Measurements from ENCODE around the gene EMID1.

Gene EMID1

DNA sequence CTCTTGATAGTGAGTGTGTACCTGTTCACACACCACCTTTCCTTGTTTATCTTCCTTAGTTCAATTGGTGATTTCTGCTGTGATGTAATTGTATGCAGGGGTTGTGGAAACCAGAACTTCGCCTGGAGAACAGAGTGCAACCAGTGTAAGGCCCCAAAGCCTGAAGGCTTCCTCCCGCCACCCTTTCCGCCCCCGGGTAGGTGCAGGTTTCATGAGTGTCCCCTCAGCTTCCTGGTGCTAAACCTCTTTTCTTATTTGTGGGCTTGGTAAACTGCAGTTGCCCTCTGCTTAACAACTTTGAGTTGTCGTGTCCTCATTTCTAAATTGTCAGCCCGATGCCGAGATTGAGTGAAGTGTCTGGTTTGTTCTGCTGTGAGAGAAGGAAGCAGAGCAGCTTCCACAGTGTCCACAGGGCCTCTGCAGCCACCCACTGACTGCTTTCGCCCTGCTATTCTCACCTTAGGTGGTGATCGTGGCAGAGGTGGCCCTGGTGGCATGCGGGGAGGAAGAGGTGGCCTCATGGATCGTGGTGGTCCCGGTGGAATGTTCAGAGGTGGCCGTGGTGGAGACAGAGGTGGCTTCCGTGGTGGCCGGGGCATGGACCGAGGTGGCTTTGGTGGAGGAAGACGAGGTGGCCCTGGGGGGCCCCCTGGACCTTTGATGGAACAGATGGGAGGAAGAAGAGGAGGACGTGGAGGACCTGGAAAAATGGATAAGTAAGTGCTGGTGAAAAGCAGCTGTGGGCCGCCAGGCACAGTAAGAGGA, 93.6 kb downstream of the EMID1 start:
- TF ChIP-seq, protein P1, sequence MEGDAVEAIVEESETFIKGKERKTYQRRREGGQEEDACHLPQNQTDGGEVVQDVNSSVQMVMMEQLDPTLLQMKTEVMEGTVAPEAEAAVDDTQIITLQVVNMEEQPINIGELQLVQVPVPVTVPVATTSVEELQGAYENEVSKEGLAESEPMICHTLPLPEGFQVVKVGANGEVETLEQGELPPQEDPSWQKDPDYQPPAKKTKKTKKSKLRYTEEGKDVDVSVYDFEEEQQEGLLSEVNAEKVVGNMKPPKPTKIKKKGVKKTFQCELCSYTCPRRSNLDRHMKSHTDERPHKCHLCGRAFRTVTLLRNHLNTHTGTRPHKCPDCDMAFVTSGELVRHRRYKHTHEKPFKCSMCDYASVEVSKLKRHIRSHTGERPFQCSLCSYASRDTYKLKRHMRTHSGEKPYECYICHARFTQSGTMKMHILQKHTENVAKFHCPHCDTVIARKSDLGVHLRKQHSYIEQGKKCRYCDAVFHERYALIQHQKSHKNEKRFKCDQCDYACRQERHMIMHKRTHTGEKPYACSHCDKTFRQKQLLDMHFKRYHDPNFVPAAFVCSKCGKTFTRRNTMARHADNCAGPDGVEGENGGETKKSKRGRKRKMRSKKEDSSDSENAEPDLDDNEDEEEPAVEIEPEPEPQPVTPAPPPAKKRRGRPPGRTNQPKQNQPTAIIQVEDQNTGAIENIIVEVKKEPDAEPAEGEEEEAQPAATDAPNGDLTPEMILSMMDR (IDR thresholded peaks at IDR 0.05) = no peak

DNA sequence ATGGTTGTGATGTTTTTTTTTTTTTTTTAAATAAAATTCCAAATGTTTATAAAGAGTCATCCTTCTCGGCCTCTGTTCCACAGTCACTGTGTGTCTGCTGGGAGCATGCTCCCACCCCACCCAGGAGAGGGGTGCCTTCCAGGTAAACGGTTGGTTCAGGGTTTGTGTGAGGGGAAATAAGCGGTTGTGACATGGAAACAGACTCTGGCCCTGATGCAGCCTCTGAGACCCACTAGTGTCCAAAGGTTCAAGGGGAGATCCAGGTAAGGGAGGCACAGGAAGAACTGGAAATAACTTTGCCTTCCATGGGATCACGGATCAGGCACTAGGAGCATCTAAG, 94.7 kb downstream of the EMID1 start:
- TF ChIP-seq, protein P1 (IDR thresholded peaks at IDR 0.05) = no peak

DNA sequence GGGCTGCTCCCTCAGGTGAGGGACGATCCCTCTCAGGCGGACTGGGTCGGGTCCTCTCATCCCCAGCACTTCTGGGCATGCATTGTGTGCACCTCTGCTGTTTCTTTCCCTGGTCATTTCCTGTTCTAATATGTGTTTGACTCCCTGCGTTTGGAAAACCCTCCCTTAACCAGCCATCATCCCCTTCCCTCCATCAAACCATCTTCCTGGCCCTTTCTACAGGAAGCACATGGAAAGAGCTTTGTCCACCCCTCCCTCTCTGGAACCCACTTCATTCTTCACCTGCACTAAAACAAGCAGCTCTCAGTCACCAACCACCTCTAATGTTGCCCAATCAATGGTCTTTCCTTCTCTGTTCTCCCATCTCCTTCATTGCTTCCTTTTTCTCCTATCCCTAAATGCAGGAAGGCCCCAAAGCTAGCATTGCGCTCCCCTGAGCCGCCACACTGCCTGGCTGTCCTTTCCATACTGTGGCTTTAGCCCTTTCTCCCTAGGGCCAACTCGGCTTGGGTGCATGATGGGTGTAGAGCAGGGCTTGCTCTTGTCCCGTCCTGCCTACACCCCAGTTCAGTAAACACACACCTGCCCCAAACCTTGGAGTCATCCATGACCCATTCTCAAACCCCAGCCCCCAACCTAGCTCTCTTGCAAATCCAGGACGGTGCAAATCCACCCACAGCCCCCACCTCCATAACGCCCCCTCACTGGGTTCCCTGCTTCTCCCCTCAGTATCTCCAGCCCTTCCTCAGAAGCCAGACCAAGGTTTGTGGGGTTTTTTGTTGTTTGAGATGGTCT, 95.3 kb downstream of the EMID1 start:
- TF ChIP-seq, protein P1 (IDR thresholded peaks at IDR 0.05) = no peak

DNA sequence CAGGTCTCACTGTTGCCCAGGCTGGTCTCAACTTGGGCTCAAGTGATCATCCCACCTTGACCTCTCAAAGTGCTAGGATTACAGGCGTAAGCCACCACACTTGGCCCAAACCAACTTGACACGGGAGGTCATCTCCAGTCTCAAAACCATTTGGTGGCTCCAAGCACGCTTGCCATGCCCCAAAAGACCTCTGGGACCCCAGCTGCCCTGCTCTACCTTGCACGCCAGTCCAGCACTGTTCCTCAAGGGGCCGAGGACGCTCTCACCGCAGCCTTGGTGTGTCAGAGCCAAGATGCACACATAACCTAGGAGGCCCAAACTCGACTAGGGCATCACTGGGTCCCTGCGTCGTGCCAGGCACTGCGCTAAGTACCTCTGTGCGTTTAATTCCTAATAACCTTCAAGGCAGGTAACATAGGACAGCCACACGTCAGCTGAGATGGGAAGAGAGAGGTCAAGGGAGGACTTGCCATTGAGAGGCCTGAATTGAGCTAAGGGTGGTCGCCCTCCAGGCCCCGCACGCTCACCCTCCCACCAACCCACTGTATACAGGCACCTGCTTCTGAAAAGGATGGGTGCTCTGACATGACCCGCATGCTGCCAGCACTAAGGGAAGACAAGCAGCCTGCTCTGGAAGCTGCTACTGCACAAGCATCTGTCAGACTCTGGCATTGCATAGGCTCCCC, 96.2 kb downstream of the EMID1 start:
- TF ChIP-seq, protein P1 (IDR thresholded peaks at IDR 0.05) = no peak

DNA sequence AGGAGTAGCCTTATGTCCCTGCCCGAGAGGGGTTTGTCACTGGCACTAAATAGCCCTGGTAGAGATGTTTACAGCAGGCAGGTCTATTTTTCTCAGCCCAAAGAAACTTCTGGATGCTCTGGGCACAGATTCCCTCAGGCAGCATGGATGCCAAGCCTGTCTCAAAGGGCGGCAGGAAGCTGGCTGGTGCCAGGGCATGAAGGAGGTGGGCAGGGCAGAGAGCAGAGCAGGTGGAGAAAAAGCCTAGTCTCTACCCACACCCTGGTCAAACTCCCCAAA, 96.6 kb downstream of the EMID1 start:
- TF ChIP-seq, protein P1 (IDR thresholded peaks at IDR 0.05) = no peak

DNA sequence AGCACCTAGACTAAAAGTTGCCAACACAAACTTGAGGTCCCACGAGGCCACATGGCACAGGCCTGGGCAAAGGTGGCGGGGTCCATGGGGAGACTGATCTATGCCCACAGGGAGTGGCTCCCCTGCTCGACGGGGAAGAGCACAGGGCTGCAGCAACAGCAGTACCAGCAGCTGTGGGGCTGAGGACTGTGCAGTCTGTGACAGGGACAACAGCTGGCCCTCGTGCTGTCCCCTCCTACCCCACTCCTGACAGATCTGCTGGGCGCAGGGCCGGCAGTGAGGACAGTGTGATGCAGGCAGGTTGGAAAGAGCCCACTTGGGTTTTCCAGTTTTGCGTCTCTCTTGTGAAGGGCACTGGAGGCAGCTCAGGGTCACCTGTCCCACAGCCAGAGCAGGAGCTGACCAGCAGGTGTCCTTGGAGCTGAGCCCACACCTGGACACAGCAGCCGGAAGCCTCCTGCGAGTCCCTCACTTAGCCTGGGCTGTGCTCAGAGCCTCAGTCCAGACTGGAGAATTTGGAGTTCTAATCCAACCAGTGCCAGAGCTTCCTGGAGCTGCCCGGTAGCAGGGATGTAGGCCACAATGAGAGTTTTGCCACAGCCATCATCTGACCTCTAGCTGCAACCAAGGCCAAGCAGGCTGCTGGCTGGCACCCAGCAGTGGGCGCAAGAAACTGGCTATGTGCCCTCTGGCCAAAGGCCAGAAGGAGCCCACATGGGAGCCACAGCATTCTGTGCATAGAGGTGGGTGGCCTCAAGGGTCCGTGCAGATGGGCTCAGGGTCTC, 97.2 kb downstream of the EMID1 start:
- TF ChIP-seq, protein P1 (IDR thresholded peaks at IDR 0.05) = no peak

DNA sequence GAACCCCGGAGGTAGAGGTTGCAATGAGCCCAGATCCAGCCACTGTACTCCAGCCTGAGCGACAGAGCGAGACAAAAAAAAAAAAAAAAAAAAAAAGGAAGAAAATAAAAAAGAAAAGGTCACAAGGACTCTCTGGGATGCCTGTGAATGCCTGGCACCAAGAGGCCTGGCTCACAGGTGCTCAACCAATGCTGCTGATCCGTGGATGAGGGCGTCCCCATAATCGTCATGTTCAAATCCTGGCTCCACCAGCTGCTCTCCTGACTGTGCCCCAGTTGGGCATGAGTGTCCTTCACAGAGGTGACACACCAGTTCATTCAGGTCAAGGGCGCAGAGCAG, 100.1 kb downstream of the EMID1 start:
- TF ChIP-seq, protein P1 (IDR thresholded peaks at IDR 0.05) = no peak

Data from LNCAP (cell line).